Measurements from ENCODE around the gene SPATA6.
"Not testable (repeated sequence)": the region's sequence is repeated elsewhere in the genome, so short reads cannot be mapped to it uniquely, and the experiment has no call there.

The SPATA6 gene

GRCh38 chr1:48471691-48472576, at the start of gene SPATA6:
SPATA6 (minus strand) TSS chr1:48472204; CDS start chr1:48472008, 196 bp downstream.
- peak; percentile 67 for DNase-seq (ENCODE audit: low read depth)
- TF ChIP-seq MYC (IDR thresholded peaks at IDR 0.05; ENCODE audit: low read depth, low read length) = no peak
- TF ChIP-seq MAX (IDR thresholded peaks at IDR 0.05; ENCODE audit: low read depth, low read length) = no peak
- TF ChIP-seq POLR2A (IDR thresholded peaks at IDR 0.05; ENCODE audit: extremely low read depth, insufficient read length) = no peak
- TF ChIP-seq CTCF (IDR thresholded peaks at IDR 0.05; ENCODE audit: low read depth, low read length) = no peak
- H3K4me3 ChIP-seq (ENCODE audit: low read depth, low read length) = peak within 1 kb of the TSS; percentile 25

- not testable (repeated sequence) for H3K4me3 ChIP-seq (ENCODE audit: low read depth, low read length); DNase-seq (ENCODE audit: low read depth)
These were observed 47.9 kb upstream of the SPATA6 start for GRCh38 chr1:48519896-48520295.

GRCh38 chr1:48506870-48507269, 34.9 kb upstream of the SPATA6 start:
- DNase-seq (ENCODE audit: low read depth) = no peak
- TF ChIP-seq MYC (IDR thresholded peaks at IDR 0.05; ENCODE audit: low read depth, low read length) (no peak), MAX (IDR thresholded peaks at IDR 0.05; ENCODE audit: low read depth, low read length) (no peak), CTCF (IDR thresholded peaks at IDR 0.05; ENCODE audit: low read depth, low read length) (no peak), POLR2A (IDR thresholded peaks at IDR 0.05; ENCODE audit: extremely low read depth, insufficient read length) (no peak)
- no peak overlapping the region for H3K4me3 ChIP-seq (ENCODE audit: low read depth, low read length)

- no peak for DNase-seq (ENCODE audit: low read depth)
- TF ChIP-seq MAX (IDR thresholded peaks at IDR 0.05; ENCODE audit: low read depth, low read length) = no peak
- no peak for TF ChIP-seq CTCF (IDR thresholded peaks at IDR 0.05; ENCODE audit: low read depth, low read length)
- TF ChIP-seq POLR2A (IDR thresholded peaks at IDR 0.05; ENCODE audit: extremely low read depth, insufficient read length) = no peak
- TF ChIP-seq MYC (IDR thresholded peaks at IDR 0.05; ENCODE audit: low read depth, low read length) = no peak
- H3K4me3 ChIP-seq (ENCODE audit: low read depth, low read length) = no peak overlapping the region
These were observed 28.8 kb upstream of the SPATA6 start for GRCh38 chr1:48500541-48501450.

- DNase-seq (ENCODE audit: low read depth) = no peak
- no peak for TF ChIP-seq CTCF (IDR thresholded peaks at IDR 0.05; ENCODE audit: low read depth, low read length)
- no peak for TF ChIP-seq POLR2A (IDR thresholded peaks at IDR 0.05; ENCODE audit: extremely low read depth, insufficient read length)
- TF ChIP-seq MAX (IDR thresholded peaks at IDR 0.05; ENCODE audit: low read depth, low read length) = no peak
- TF ChIP-seq MYC (IDR thresholded peaks at IDR 0.05; ENCODE audit: low read depth, low read length) = no peak
- no peak overlapping the region for H3K4me3 ChIP-seq (ENCODE audit: low read depth, low read length)
These were observed 27.3 kb upstream of the SPATA6 start for GRCh38 chr1:48499211-48499735.
